Activated CD8-positive, alpha-beta memory T cell treated with anti-CD3 and anti-CD28 coated beads, Interleukin-2, amount 10 ng/mL, durations not matched to agents 7 days and 5 days (primary cell): ENCODE measurements around the gene ORAI3. TPM values are rescaled to one million over a fixed set of nuclear protein-coding genes. Genes with fewer than 3 reads are reported as not detected.

Experiments
- ATAC-seq: fragments of 150-1000 bp; cut with Tn5 transposase; one replicate; pipeline ENCODE4 v1.10.0; 2021; ENCODE audit warnings: moderate library complexity
- CTCF ChIA-PET: fragments of 350-600 bp; sonication (Branson Sonifier 250); formaldehyde crosslinking; loops from one replicate; lab custom pipeline; 2021; ENCODE audit warnings: antibody characterized with exemption; lab: Charles Lee
- DNase-seq: peaks from one replicate; pipeline ENCODE4 v3.0.0-alpha.2; 2020
- H3K27ac Mint-ChIP-seq: one replicate; pipeline ENCODE4 v1.8.0; 2021; ENCODE audit warnings: mild to moderate bottlenecking, mixed read lengths
- H3K27me3 Mint-ChIP-seq: one replicate; pipeline ENCODE4 v1.8.0; 2021; ENCODE audit warnings: mixed read lengths
- H3K36me3 Mint-ChIP-seq: one replicate; pipeline ENCODE4 v1.8.0; 2021; ENCODE audit warnings: mild to moderate bottlenecking, mixed read lengths
- H3K4me1 Mint-ChIP-seq: one replicate; pipeline ENCODE4 v1.8.0; 2021; ENCODE audit warnings: mixed read lengths
- H3K4me3 Mint-ChIP-seq: one replicate; pipeline ENCODE4 v1.8.0; 2021; ENCODE audit warnings: mild to moderate bottlenecking, moderate library complexity, mixed read lengths
- H3K9me3 Mint-ChIP-seq: one replicate; pipeline ENCODE4 v1.8.0; 2022; ENCODE audit warnings: low read depth, mixed read lengths
- total RNA-seq, 2 experiments: library from RNA; stranded (reverse); gene quantifications; one replicate each; pipeline ENCODE4 v1.2.3, GENCODE V29; 2021

The ORAI3 gene
- total RNA-seq, 2 experiments from 2014 or later: 19.5 to 20.5 TPM

GRCh38 chr16:30914830-30915229 is 34.0 kb upstream of the ORAI3 start:
- no peaks in the 10 kb centered on the region for H3K36me3 Mint-ChIP-seq
- CTCF ChIA-PET: interaction anchor here (1.2 to 9.8 kb wide), 3 partner anchors 13 to 69 kb away, joined by 3 to 115 read pairs (median 13); no protein-coding TSS in a partner anchor
- no peaks in the 10 kb centered on the region for H3K27me3 Mint-ChIP-seq
- no peak overlapping the region for H3K4me3 Mint-ChIP-seq
- no peaks in the 10 kb centered on the region for H3K9me3 Mint-ChIP-seq
- H3K4me1 Mint-ChIP-seq: no peaks in the 10 kb centered on the region
- H3K27ac Mint-ChIP-seq: no peak overlapping the region
- ATAC-seq (no peak), DNase-seq (no peak)

- no peak for DNase-seq
- no peak overlapping the region for H3K27ac Mint-ChIP-seq
- no peaks in the 10 kb centered on the region for H3K36me3 Mint-ChIP-seq
- H3K27me3 Mint-ChIP-seq: no peaks in the 10 kb centered on the region
- ATAC-seq: no peak
- H3K4me3 Mint-ChIP-seq: no peak overlapping the region
- H3K9me3 Mint-ChIP-seq: no peaks in the 10 kb centered on the region
- H3K4me1 Mint-ChIP-seq: peaks cover 7% of the 10 kb centered on the region
- CTCF ChIA-PET: interaction anchor here (1.5 to 9.8 kb wide), 3 partner anchors 17 to 73 kb away, joined by 3 to 115 read pairs (median 8); no protein-coding TSS in a partner anchor
Measured at GRCh38 chr16:30918614-30919013, 30.3 kb upstream of the ORAI3 start.

GRCh38 chr16:30920891-30921290 is 28.0 kb upstream of the ORAI3 start:
- Mint-ChIP-seq H3K9me3 (no peaks in the 10 kb centered on the region), H3K27me3 (no peaks in the 10 kb centered on the region), H3K4me3 (no peak overlapping the region), H3K4me1 (peaks cover 14% of the 10 kb centered on the region), H3K27ac (no peak overlapping the region), H3K36me3 (no peaks in the 10 kb centered on the region)
- DNase-seq (no peak), ATAC-seq (no peak)
- CTCF ChIA-PET: interaction anchor here (0.7 to 9.8 kb wide), 4 partner anchors 20 to 107 kb away, joined by 3 to 115 read pairs (median 5); no protein-coding TSS in a partner anchor

- CTCF ChIA-PET: interaction anchor here (0.7 to 9.8 kb wide), 4 partner anchors 21 to 107 kb away, joined by 3 to 115 read pairs (median 5); no protein-coding TSS in a partner anchor
- no peak for ATAC-seq
- peak overlapping the region; percentile 87 for H3K4me3 Mint-ChIP-seq
- no peaks in the 10 kb centered on the region for H3K27me3 Mint-ChIP-seq
- no peaks in the 10 kb centered on the region for H3K9me3 Mint-ChIP-seq
- peak overlapping the region; percentile 99 for H3K27ac Mint-ChIP-seq
- H3K4me1 Mint-ChIP-seq: peaks cover 18% of the 10 kb centered on the region
- no peaks in the 10 kb centered on the region for H3K36me3 Mint-ChIP-seq
- no peak for DNase-seq
Measured at GRCh38 chr16:30921459-30921747, 27.5 kb upstream of the ORAI3 start.

- peaks cover 18% of the 10 kb centered on the region for H3K4me1 Mint-ChIP-seq
- peak overlapping the region; percentile 99 for H3K27ac Mint-ChIP-seq
- no peaks in the 10 kb centered on the region for H3K36me3 Mint-ChIP-seq
- no peaks in the 10 kb centered on the region for H3K9me3 Mint-ChIP-seq
- CTCF ChIA-PET: interaction anchor here (0.6 to 9.8 kb wide), 8 partner anchors 9 to 261 kb away, joined by 3 to 115 read pairs (median 4); no protein-coding TSS in a partner anchor
- DNase-seq (peak; percentile 92), ATAC-seq (peak; percentile 13)
- H3K27me3 Mint-ChIP-seq: no peaks in the 10 kb centered on the region
- peak overlapping the region; percentile 87 for H3K4me3 Mint-ChIP-seq
Measured at GRCh38 chr16:30921748-30922419, 27.0 kb upstream of the ORAI3 start.

- H3K4me3 Mint-ChIP-seq: peak overlapping the region; percentile 87
- ATAC-seq (peak; percentile 85), DNase-seq (peak; percentile 100)
- H3K27ac Mint-ChIP-seq: peak overlapping the region; percentile 99
- no peaks in the 10 kb centered on the region for H3K27me3 Mint-ChIP-seq
- CTCF ChIA-PET: interaction anchor here (0.6 to 9.8 kb wide), 7 partner anchors 10 to 262 kb away, joined by 3 to 115 read pairs (median 4); no protein-coding TSS in a partner anchor
- no peaks in the 10 kb centered on the region for H3K9me3 Mint-ChIP-seq
- H3K36me3 Mint-ChIP-seq: no peaks in the 10 kb centered on the region
- H3K4me1 Mint-ChIP-seq: peaks cover 18% of the 10 kb centered on the region
Measured at GRCh38 chr16:30922420-30922959, 26.4 kb upstream of the ORAI3 start.

GRCh38 chr16:30922960-30923535 is 25.8 kb upstream of the ORAI3 start:
- Mint-ChIP-seq H3K4me1 (peaks cover 20% of the 10 kb centered on the region), H3K9me3 (no peaks in the 10 kb centered on the region), H3K36me3 (no peaks in the 10 kb centered on the region), H3K27me3 (no peaks in the 10 kb centered on the region), H3K27ac (peak overlapping the region; percentile 99), H3K4me3 (peak overlapping the region; percentile 87)
- ATAC-seq (peak; percentile 79), DNase-seq (peak; percentile 99)
- CTCF ChIA-PET: interaction anchor here (0.8 kb wide), 1 partner anchor 79 kb away, joined by 5 read pairs; no protein-coding TSS in a partner anchor

- DNase-seq (peak; percentile 57), ATAC-seq (no peak)
- H3K4me1 Mint-ChIP-seq: peaks cover 21% of the 10 kb centered on the region
- peak within 1 kb of the TSS; percentile 87 for H3K4me3 Mint-ChIP-seq
- H3K36me3 Mint-ChIP-seq: no peaks in the 10 kb centered on the region
- CTCF ChIA-PET: interaction anchor here (0.8 kb wide), 1 partner anchor 79 kb away, joined by 5 read pairs; no protein-coding TSS in a partner anchor
- H3K9me3 Mint-ChIP-seq: no peaks in the 10 kb centered on the region
- H3K27me3 Mint-ChIP-seq: no peaks in the 10 kb centered on the region
- peak within 1 kb of the TSS; percentile 99 for H3K27ac Mint-ChIP-seq
Measured at GRCh38 chr16:30923554-30924075, 25.3 kb upstream of the ORAI3 start, which contains the start of gene FBXL19. TSS of gene FBXL19 (plus strand) at chr16:30923572. CDS start at chr16:30925755, 2,183 bp downstream.

- no peaks in the 10 kb centered on the region for H3K36me3 Mint-ChIP-seq
- H3K27ac Mint-ChIP-seq: no peak overlapping the region
- CTCF ChIA-PET: interaction anchor here (0.8 to 5.3 kb wide), 6 partner anchors 10 to 85 kb away, joined by 3 to 38 read pairs (median 4); no protein-coding TSS in a partner anchor
- H3K4me1 Mint-ChIP-seq: peaks cover 26% of the 10 kb centered on the region
- H3K9me3 Mint-ChIP-seq: no peaks in the 10 kb centered on the region
- DNase-seq (peak; percentile 48), ATAC-seq (no peak)
- no peaks in the 10 kb centered on the region for H3K27me3 Mint-ChIP-seq
- H3K4me3 Mint-ChIP-seq: peak overlapping the region; percentile 64
Measured at GRCh38 chr16:30924076-30924912, 24.6 kb upstream of the ORAI3 start.

- Mint-ChIP-seq H3K27me3 (no peaks in the 10 kb centered on the region), H3K4me3 (peak overlapping the region; percentile 64), H3K27ac (no peak overlapping the region), H3K36me3 (no peaks in the 10 kb centered on the region), H3K9me3 (no peaks in the 10 kb centered on the region), H3K4me1 (peaks cover 26% of the 10 kb centered on the region)
- CTCF ChIA-PET: interaction anchor here (0.6 to 5.3 kb wide), 7 partner anchors 9 to 130 kb away, joined by 3 to 38 read pairs (median 4); no protein-coding TSS in a partner anchor
- DNase-seq (no peak), ATAC-seq (no peak)
Measured at GRCh38 chr16:30924913-30925631, 23.8 kb upstream of the ORAI3 start.

GRCh38 chr16:30925632-30925987 is 23.3 kb upstream of the ORAI3 start:
- Mint-ChIP-seq H3K9me3 (no peaks in the 10 kb centered on the region), H3K4me3 (no peak overlapping the region), H3K27me3 (no peaks in the 10 kb centered on the region), H3K27ac (no peak overlapping the region), H3K4me1 (peaks cover 26% of the 10 kb centered on the region), H3K36me3 (no peaks in the 10 kb centered on the region)
- CTCF ChIA-PET: interaction anchor here (0.6 to 5.3 kb wide), 4 partner anchors 9 to 129 kb away, joined by 4 to 38 read pairs (median 4); no protein-coding TSS in a partner anchor
- DNase-seq (no peak), ATAC-seq (no peak)
